OCI-LY7 (cell line): ENCODE data around the gene MRFAP1L1. TPM values are rescaled to one million over a fixed set of nuclear protein-coding genes. Genes with fewer than 3 reads are reported as not detected.
"Not testable (repeated sequence)": the region's sequence is repeated elsewhere in the genome, so short reads cannot be mapped to it uniquely, and the experiment has no call there.

Experiments used
- BruUV-seq: library from RNA; stranded (reverse); fragments of 400-500 nt; replicated peaks from 2 replicates; lab custom pipeline; 2021; lab: Mats Ljungman, UMichigan
- CTCF ChIA-PET: fragments of 300-600 bp; sonication (Branson Sonifier 250); formaldehyde crosslinking; loops from one replicate; lab custom pipeline; 2022; ENCODE audit warnings: antibody characterized with exemption; ENCODE audit not compliant: unreplicated experiment; lab: Charles Lee
- POLR2A ChIA-PET: fragments of 300-600 bp; sonication (Branson Sonifier 250); formaldehyde crosslinking; loops from one replicate; lab custom pipeline; 2022; ENCODE audit warnings: antibody characterized with exemption; lab: Charles Lee
- DNase-seq: peaks from one replicate; pipeline ENCODE4 v3.0.0-alpha.2; 2015; ENCODE audit warnings: low spot score
- H2AFZ ChIP-seq: fragments of 200-600 bp; sonication (generic), shearing (Covaris generic); 2 replicates; pipeline ENCODE4 v1.6.1; 2014; ENCODE audit warnings: mild to moderate bottlenecking, antibody characterized with exemption, low read length, moderate library complexity
- H3K27ac ChIP-seq: fragments of 200-600 bp; sonication (generic); 2 replicates; pipeline ENCODE4 v1.5.1; 2014; ENCODE audit warnings: mixed run types, low read depth, mild to moderate bottlenecking, moderate library complexity, low read length, inconsistent platforms; ENCODE audit not compliant: poor library complexity, severe bottlenecking
- H3K36me3 ChIP-seq: fragments of 200-600 bp; sonication (generic); 2 replicates; pipeline ENCODE4 v1.6.1; 2014; ENCODE audit warnings: mild to moderate bottlenecking, antibody characterized with exemption, low read length, moderate library complexity, mixed read lengths; ENCODE audit not compliant: insufficient read depth
- H3K4me1 ChIP-seq: fragments of 200-600 bp; sonication (generic); 2 replicates; pipeline ENCODE4 v1.5.1; 2014; ENCODE audit warnings: mild to moderate bottlenecking, low read length; ENCODE audit not compliant: insufficient read depth, poor library complexity, severe bottlenecking
- H3K4me2 ChIP-seq: fragments of 200-600 bp; sonication (generic); 2 replicates; pipeline ENCODE4 v1.6.1; 2014; ENCODE audit warnings: mild to moderate bottlenecking, low read length
- H3K4me3 ChIP-seq: fragments of 200-600 bp; sonication (generic); 2 replicates; pipeline ENCODE4 v1.5.1; 2014; ENCODE audit warnings: mild to moderate bottlenecking, low read depth, low read length; ENCODE audit not compliant: poor library complexity, severe bottlenecking
- H3K79me2 ChIP-seq: fragments of 200-600 bp; sonication (generic); 2 replicates; pipeline ENCODE4 v1.6.1; 2016; ENCODE audit warnings: low read depth, mild to moderate bottlenecking, low read length, moderate library complexity, mixed read lengths; ENCODE audit not compliant: insufficient read depth
- H3K9me2 ChIP-seq: fragments of 200-600 bp; sonication (generic); 2 replicates; pipeline ENCODE4 v1.6.1; 2016; ENCODE audit warnings: mild to moderate bottlenecking, low read length, mixed read lengths; ENCODE audit not compliant: insufficient read depth
- H3K9me3 ChIP-seq: fragments of 200-600 bp; sonication (generic); 2 replicates; pipeline ENCODE4 v1.6.1; 2014; ENCODE audit warnings: mild to moderate bottlenecking, mixed run types, low read length, mixed read lengths
- H4K20me1 ChIP-seq: fragments of 200-600 bp; sonication (generic); 2 replicates; pipeline ENCODE4 v1.6.1; 2014; ENCODE audit warnings: mild to moderate bottlenecking, antibody characterized with exemption, low read length, moderate library complexity, mixed read lengths; ENCODE audit not compliant: insufficient read depth
- EZH2phosphoT487 ChIP-seq: fragments of 200-600 bp; sonication (generic); IDR thresholded peaks from 2 replicates; pipeline ENCODE4 v1.6.1; 2018; ENCODE audit warnings: low read depth, borderline replicate concordance, mild to moderate bottlenecking, mixed run types, antibody characterized with exemption, low read length, moderate library complexity, mixed read lengths
- intact Hi-C: fragments of 100-400 bp; cut with micrococcal nuclease; formaldehyde crosslinking; loops from one replicate; pipeline ENCODE4 v1.10.0; 2022; ENCODE audit not compliant: unreplicated experiment
- total RNA-seq, 2 experiments: library from RNA; depleted of rRNA in 1 of 2; stranded (reverse); fragments of >200 nt in 1 of 2; shearing (Covaris generic) in 1 of 2; gene quantifications; 2 replicates each; pipeline ENCODE4 v1.2.3, GENCODE V29; 2014 to 2022
- TF ChIP-seq, protein P1 (sequence below): fragments of 200-600 bp; sonication (generic); conservative IDR thresholded peaks from 2 replicates; pipeline ENCODE4 v1.5.1; 2014; ENCODE audit warnings: mild to moderate bottlenecking, antibody characterized with exemption, low read length, moderate library complexity, mixed read lengths

Gene MRFAP1L1
- total RNA-seq, 2 experiments from 2014 or later: 49.3 to 50.5 TPM

DNA sequence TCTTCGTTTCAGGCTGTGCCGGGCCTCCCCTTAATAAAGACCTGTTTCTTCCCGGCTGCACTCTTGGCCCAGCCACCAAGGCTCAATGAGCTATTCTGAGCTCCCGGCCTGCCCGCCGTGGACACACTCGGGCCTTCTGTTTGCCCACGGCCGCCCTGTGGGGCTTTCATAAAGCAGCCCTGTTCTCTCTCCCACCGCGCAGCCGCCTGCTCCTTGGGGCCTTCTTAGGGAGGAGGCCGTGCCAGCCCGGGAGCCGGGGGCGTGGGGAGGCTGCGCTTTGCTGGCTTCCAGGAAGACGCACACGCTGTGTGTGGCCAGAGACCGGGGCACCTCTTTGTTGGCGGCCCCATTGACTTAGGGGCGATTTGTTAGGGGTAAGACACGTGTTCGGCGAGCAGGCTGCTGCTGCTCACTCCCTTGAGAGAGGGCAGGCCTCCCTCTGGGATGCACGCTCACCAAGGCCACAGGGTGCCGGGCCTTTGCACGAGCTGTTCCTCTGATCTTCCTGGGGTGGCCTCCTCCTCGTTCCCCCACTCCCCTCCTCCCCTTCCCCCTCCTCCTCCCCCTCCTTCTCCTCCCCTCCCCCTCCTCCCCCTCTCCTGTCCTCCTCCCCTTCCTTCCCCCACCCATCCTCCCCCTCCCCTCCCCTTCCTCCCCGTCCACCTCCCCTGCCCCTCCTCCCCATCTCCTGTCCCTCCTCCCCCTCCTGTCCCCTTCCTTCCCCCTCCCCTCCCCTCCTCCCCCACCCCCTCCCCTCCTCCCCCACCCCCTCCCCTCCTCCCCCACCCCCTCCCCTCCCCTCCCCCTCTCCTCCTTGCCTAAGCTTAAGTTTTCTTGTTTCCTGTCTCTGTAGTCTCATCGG, 17.6 kb upstream of the MRFAP1L1 start:
- TF ChIP-seq EZH2phosphoT487: no peak
- TF ChIP-seq, protein P1, sequence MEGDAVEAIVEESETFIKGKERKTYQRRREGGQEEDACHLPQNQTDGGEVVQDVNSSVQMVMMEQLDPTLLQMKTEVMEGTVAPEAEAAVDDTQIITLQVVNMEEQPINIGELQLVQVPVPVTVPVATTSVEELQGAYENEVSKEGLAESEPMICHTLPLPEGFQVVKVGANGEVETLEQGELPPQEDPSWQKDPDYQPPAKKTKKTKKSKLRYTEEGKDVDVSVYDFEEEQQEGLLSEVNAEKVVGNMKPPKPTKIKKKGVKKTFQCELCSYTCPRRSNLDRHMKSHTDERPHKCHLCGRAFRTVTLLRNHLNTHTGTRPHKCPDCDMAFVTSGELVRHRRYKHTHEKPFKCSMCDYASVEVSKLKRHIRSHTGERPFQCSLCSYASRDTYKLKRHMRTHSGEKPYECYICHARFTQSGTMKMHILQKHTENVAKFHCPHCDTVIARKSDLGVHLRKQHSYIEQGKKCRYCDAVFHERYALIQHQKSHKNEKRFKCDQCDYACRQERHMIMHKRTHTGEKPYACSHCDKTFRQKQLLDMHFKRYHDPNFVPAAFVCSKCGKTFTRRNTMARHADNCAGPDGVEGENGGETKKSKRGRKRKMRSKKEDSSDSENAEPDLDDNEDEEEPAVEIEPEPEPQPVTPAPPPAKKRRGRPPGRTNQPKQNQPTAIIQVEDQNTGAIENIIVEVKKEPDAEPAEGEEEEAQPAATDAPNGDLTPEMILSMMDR: no peak
- intact Hi-C loops: no loop called here
- ChIA-PET POLR2A (interaction anchor here (0.6 kb wide), 1 partner anchor 9 kb away, joined by 7 read pairs; no protein-coding TSS in a partner anchor), CTCF (no interaction called here)
- Histone ChIP-seq H3K27ac (no peak overlapping the region), H3K36me3 (no peaks in the 10 kb centered on the region), H3K9me3 (no peaks in the 10 kb centered on the region), H3K9me2 (no peaks in the 10 kb centered on the region), H3K4me2 (no peak overlapping the region), H3K79me2 (no peaks in the 10 kb centered on the region), H3K4me1 (no peaks in the 10 kb centered on the region), H4K20me1 (no peaks in the 10 kb centered on the region), H2AFZ (no peak overlapping the region), H3K4me3 (no peak overlapping the region)
- no peak for DNase-seq
- BruUV-seq: no TSS peak

DNA sequence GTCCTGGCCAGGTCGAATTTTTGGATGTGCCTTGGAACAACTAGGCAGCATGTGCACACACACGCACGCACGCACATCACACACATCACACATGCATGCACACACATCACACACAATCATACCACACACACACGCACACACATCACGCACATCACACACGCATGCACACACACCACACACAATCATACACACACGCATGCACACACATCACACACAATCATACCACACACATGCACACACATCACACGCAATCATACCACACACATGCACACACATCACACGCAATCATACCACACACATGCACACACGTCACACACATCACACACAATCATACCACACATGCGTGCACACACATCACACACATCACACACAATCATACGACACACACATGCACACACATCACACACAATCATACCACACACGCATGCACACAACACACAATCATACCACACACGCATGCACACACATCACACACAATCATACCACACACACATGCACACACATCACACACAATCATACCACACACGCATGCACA, 15.8 kb upstream of the MRFAP1L1 start:
- H3K9me2 ChIP-seq, CTCF ChIA-PET, H3K4me1 ChIP-seq, H2AFZ ChIP-seq, DNase-seq, H3K9me3 ChIP-seq, H3K36me3 ChIP-seq, H3K27ac ChIP-seq, H4K20me1 ChIP-seq, H3K4me2 ChIP-seq, intact Hi-C loops, POLR2A ChIA-PET, BruUV-seq, H3K79me2 ChIP-seq, H3K4me3 ChIP-seq: not testable (repeated sequence)

DNA sequence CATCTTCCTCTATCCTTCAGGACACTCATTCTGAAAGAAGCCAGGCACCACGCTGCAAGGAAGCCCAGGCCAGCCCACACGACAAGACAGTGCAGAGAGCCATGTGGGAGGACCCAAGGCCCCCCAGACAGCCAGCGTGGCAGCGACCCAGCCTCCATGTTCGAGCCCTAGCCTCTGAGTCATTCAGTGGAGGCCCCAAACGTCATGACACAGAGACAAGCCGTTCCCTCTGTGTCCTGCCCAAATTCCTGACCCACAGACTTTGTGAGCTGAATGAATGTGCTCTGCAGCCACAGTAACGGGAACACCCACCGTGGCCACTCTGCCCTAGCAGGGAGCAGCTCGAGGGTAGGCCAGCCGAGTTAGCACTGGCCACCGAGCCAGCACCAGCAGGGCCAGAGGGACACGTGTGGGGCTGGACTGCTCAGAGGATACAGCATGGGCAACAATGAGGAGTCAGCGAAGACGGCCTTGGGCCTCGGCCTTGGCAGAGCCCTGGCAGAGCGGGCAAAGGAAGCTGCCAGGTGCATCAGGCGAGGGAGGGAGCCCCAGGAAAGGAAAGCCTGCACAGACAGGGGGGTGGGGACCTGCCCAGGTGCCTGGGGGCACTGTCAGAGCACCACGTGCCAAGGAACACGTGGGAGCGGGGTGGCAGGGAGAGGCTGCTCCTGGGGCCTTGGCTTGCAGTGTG, 14.9 kb upstream of the MRFAP1L1 start:
- no peaks in the 10 kb centered on the region for H3K9me3 ChIP-seq
- H3K79me2 ChIP-seq: no peaks in the 10 kb centered on the region
- ChIA-PET POLR2A (interaction anchor here (0.6 kb wide), 1 partner anchor 355 kb away, joined by 3 read pairs; no protein-coding TSS in a partner anchor), CTCF (no interaction called here)
- no peak overlapping the region for H2AFZ ChIP-seq
- H3K9me2 ChIP-seq: no peaks in the 10 kb centered on the region
- no peak overlapping the region for H3K4me2 ChIP-seq
- peaks cover 5% of the 10 kb centered on the region for H3K4me1 ChIP-seq
- intact Hi-C loops: loop anchor here (5.0 kb wide), 1 partner anchor 248 kb away; no protein-coding TSS in a partner anchor
- no peak overlapping the region for H3K4me3 ChIP-seq
- DNase-seq: no peak
- BruUV-seq: no TSS peak
- no peak overlapping the region for H3K27ac ChIP-seq
- no peaks in the 10 kb centered on the region for H3K36me3 ChIP-seq
- no peaks in the 10 kb centered on the region for H4K20me1 ChIP-seq
- TF ChIP-seq, protein P1: no peak
- no peak for TF ChIP-seq EZH2phosphoT487
